ENCODE measurements around the gene HAAO.

Gene HAAO

GRCh38 chr2:42770288-42771131 lies 21.9 kb downstream of the HAAO start:
- Histone ChIP-seq H3K27me3 (ENCODE audit: insufficient read depth, poor library complexity, severe bottlenecking) (no peaks in the 10 kb centered on the region), H3K4me1 (ENCODE audit: insufficient read depth, poor library complexity, severe bottlenecking) (no peaks in the 10 kb centered on the region), H3K27ac (ENCODE audit: poor library complexity, severe bottlenecking) (no peak overlapping the region), H3K9me3 (ENCODE audit: severe bottlenecking) (no peaks in the 10 kb centered on the region), H3K4me3 (ENCODE audit: severe bottlenecking) (no peak overlapping the region), H3K36me3 (ENCODE audit: low read depth) (no peaks in the 10 kb centered on the region)
- DNase-seq (ENCODE audit: low spot score), result no peak
- TF ChIP-seq CTCF (IDR thresholded peaks at IDR 0.05; ENCODE audit: poor library complexity, severe bottlenecking), result peak; percentile 8
- ATAC-seq (ENCODE audit: low read depth), result peak; percentile 53; the same call in 1 of the 3 replicates

GRCh38 chr2:42769583-42770287 lies 22.6 kb downstream of the HAAO start:
- no peak overlapping the region for H3K4me3 ChIP-seq (ENCODE audit: severe bottlenecking)
- no peak overlapping the region for H3K27ac ChIP-seq (ENCODE audit: poor library complexity, severe bottlenecking)
- no peak for ATAC-seq (ENCODE audit: low read depth)
- H3K9me3 ChIP-seq (ENCODE audit: severe bottlenecking), result no peaks in the 10 kb centered on the region
- no peak for TF ChIP-seq CTCF (IDR thresholded peaks at IDR 0.05; ENCODE audit: poor library complexity, severe bottlenecking)
- no peaks in the 10 kb centered on the region for H3K36me3 ChIP-seq (ENCODE audit: low read depth)
- no peaks in the 10 kb centered on the region for H3K27me3 ChIP-seq (ENCODE audit: insufficient read depth, poor library complexity, severe bottlenecking)
- no peaks in the 10 kb centered on the region for H3K4me1 ChIP-seq (ENCODE audit: insufficient read depth, poor library complexity, severe bottlenecking)
- no peak for DNase-seq (ENCODE audit: low spot score)

GRCh38 chr2:42768706-42769256 lies 23.6 kb downstream of the HAAO start:
- H3K36me3 ChIP-seq (ENCODE audit: low read depth), result no peaks in the 10 kb centered on the region
- TF ChIP-seq CTCF (IDR thresholded peaks at IDR 0.05; ENCODE audit: poor library complexity, severe bottlenecking), result no peak
- no peaks in the 10 kb centered on the region for H3K4me1 ChIP-seq (ENCODE audit: insufficient read depth, poor library complexity, severe bottlenecking)
- H3K27me3 ChIP-seq (ENCODE audit: insufficient read depth, poor library complexity, severe bottlenecking), result no peaks in the 10 kb centered on the region
- no peak for DNase-seq (ENCODE audit: low spot score)
- no peak overlapping the region for H3K27ac ChIP-seq (ENCODE audit: poor library complexity, severe bottlenecking)
- H3K9me3 ChIP-seq (ENCODE audit: severe bottlenecking), result no peaks in the 10 kb centered on the region
- no peak overlapping the region for H3K4me3 ChIP-seq (ENCODE audit: severe bottlenecking)
- no peak for ATAC-seq (ENCODE audit: low read depth)

- H3K36me3 ChIP-seq (ENCODE audit: low read depth), result no peaks in the 10 kb centered on the region
- H3K27me3 ChIP-seq (ENCODE audit: insufficient read depth, poor library complexity, severe bottlenecking), result no peaks in the 10 kb centered on the region
- H3K4me1 ChIP-seq (ENCODE audit: insufficient read depth, poor library complexity, severe bottlenecking), result no peaks in the 10 kb centered on the region
- no peaks in the 10 kb centered on the region for H3K9me3 ChIP-seq (ENCODE audit: severe bottlenecking)
- TF ChIP-seq CTCF (IDR thresholded peaks at IDR 0.05; ENCODE audit: poor library complexity, severe bottlenecking), result no peak
- no peak for DNase-seq (ENCODE audit: low spot score)
- H3K27ac ChIP-seq (ENCODE audit: poor library complexity, severe bottlenecking), result no peak overlapping the region
- no peak overlapping the region for H3K4me3 ChIP-seq (ENCODE audit: severe bottlenecking)
- peak; percentile 22; the same call in 2 of the 3 replicates for ATAC-seq (ENCODE audit: low read depth)
Observed at GRCh38 chr2:42767899-42768705, 24.3 kb downstream of the HAAO start.
